Astrocyte of the cerebellum (primary cell): ENCODE results near the gene BMAL1.

Experiments used
- DNase-seq: peaks from one replicate; pipeline ENCODE4 v3.0.0-alpha.2; 2011; ENCODE audit warnings: low read depth
- H3K4me3 ChIP-seq: 2 replicates; pipeline ENCODE4 v1.5.1; 2011; ENCODE audit warnings: mild to moderate bottlenecking, low read depth, low read length, moderate library complexity
- in situ Hi-C: cut with HindIII; loops from 2 replicates; pipeline ENCODE4 v1.10.0; 2017; ENCODE audit warnings: low sequenced_read_pairs
- TF ChIP-seq, protein P1 (sequence below): IDR thresholded peaks from 2 replicates; pipeline ENCODE4 v1.5.1; 2012; ENCODE audit warnings: low read length, low read depth, moderate library complexity, mild to moderate bottlenecking; ENCODE audit errors: missing control alignments

Gene BMAL1

GRCh38 chr11:13302420-13302958 lies 24.9 kb downstream of the BMAL1 start:
- TF ChIP-seq, protein P1, sequence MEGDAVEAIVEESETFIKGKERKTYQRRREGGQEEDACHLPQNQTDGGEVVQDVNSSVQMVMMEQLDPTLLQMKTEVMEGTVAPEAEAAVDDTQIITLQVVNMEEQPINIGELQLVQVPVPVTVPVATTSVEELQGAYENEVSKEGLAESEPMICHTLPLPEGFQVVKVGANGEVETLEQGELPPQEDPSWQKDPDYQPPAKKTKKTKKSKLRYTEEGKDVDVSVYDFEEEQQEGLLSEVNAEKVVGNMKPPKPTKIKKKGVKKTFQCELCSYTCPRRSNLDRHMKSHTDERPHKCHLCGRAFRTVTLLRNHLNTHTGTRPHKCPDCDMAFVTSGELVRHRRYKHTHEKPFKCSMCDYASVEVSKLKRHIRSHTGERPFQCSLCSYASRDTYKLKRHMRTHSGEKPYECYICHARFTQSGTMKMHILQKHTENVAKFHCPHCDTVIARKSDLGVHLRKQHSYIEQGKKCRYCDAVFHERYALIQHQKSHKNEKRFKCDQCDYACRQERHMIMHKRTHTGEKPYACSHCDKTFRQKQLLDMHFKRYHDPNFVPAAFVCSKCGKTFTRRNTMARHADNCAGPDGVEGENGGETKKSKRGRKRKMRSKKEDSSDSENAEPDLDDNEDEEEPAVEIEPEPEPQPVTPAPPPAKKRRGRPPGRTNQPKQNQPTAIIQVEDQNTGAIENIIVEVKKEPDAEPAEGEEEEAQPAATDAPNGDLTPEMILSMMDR: no peak
- no peak overlapping the region for H3K4me3 ChIP-seq
- DNase-seq: no peak
- in situ Hi-C loops: no loop called here

GRCh38 chr11:13303668-13304649 lies 26.4 kb downstream of the BMAL1 start:
- in situ Hi-C loops: no loop called here
- TF ChIP-seq, protein P1: no peak
- no peak for DNase-seq
- H3K4me3 ChIP-seq: no peak overlapping the region

GRCh38 chr11:13304655-13305335 lies 27.2 kb downstream of the BMAL1 start:
- in situ Hi-C loops: no loop called here
- no peak for DNase-seq

DNA sequence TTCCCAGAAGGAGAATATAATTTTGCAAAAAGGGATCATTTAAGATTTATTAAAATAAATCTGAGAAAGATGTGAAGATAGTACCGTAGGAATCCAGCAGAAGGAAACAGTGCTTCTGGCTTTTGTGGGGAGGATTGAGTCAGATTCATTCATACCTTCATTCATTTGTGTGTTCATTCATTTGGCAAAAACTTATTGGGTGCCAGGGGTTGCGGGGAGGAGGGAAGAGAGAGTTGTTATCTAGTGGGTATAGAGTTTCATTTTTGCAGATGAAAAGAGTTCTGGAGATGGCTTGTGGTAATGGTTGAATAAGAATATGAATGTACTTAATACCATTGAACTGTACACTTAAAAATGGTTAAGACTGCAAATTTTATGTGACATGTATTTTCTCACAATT lies 31.1 kb downstream of the BMAL1 start:
- DNase-seq: no peak
- TF ChIP-seq, protein P1: no peak
- no peak overlapping the region for H3K4me3 ChIP-seq
- in situ Hi-C loops: no loop called here

More at GRCh38 chr11:13304655-13305335, 27.2 kb downstream of the BMAL1 start:
- H3K4me3 ChIP-seq: no peak overlapping the region
- TF ChIP-seq, protein P1: no peak

- no peak for DNase-seq
- TF ChIP-seq, protein P1: no peak
- no peak overlapping the region for H3K4me3 ChIP-seq
- in situ Hi-C loops: no loop called here
Observed at GRCh38 chr11:13309156-13309555, 31.6 kb downstream of the BMAL1 start.

- no peak for DNase-seq
- TF ChIP-seq, protein P1: no peak
- in situ Hi-C loops: no loop called here
- H3K4me3 ChIP-seq: no peak overlapping the region
Observed at GRCh38 chr11:13310443-13310842, 32.9 kb downstream of the BMAL1 start.
